Epidermal melanocyte (primary cell): ENCODE measurements around the gene LDLRAD4.
"Not testable (repeated sequence)": the region's sequence is repeated elsewhere in the genome, so short reads cannot be mapped to it uniquely, and the experiment has no call there.

Experiments
- DNase-seq: peaks from one replicate; pipeline ENCODE4 v3.0.0; 2011; ENCODE audit warnings: low spot score; ENCODE audit not compliant: insufficient read length

The LDLRAD4 gene

GRCh38 chr18:13332874-13333273 is 114.3 kb downstream of the LDLRAD4 start:
- DNase-seq, result no peak

- DNase-seq, result no peak
Observed at GRCh38 chr18:13335903-13336302, 117.3 kb downstream of the LDLRAD4 start.

- no peak for DNase-seq
Observed at GRCh38 chr18:13336841-13337240, 118.3 kb downstream of the LDLRAD4 start.

GRCh38 chr18:13337369-13337768 is 118.8 kb downstream of the LDLRAD4 start:
- DNase-seq, result no peak

- no peak for DNase-seq
Observed at GRCh38 chr18:13338318-13338717, 119.8 kb downstream of the LDLRAD4 start.

- no peak for DNase-seq
Observed at GRCh38 chr18:13339653-13340052, 121.1 kb downstream of the LDLRAD4 start.

- not testable (repeated sequence) for DNase-seq
Observed at GRCh38 chr18:13346449-13346848, 127.9 kb downstream of the LDLRAD4 start.

GRCh38 chr18:13353084-13353823 is 134.7 kb downstream of the LDLRAD4 start:
- DNase-seq, result no peak

- no peak for DNase-seq
Observed at GRCh38 chr18:13354402-13354801, 135.8 kb downstream of the LDLRAD4 start.

- DNase-seq, result no peak
Observed at GRCh38 chr18:13356032-13356431, 137.5 kb downstream of the LDLRAD4 start.

GRCh38 chr18:13357289-13357688 is 138.7 kb downstream of the LDLRAD4 start:
- no peak for DNase-seq

GRCh38 chr18:13359210-13359609 is 140.7 kb downstream of the LDLRAD4 start:
- no peak for DNase-seq

GRCh38 chr18:13361431-13361830 is 142.9 kb downstream of the LDLRAD4 start:
- DNase-seq, result no peak

- no peak for DNase-seq
Observed at GRCh38 chr18:13362051-13362450, 143.5 kb downstream of the LDLRAD4 start.

- DNase-seq, result no peak
Observed at GRCh38 chr18:13362607-13363006, 144.0 kb downstream of the LDLRAD4 start.

GRCh38 chr18:13363359-13363758 is 144.8 kb downstream of the LDLRAD4 start:
- no peak for DNase-seq

- DNase-seq, result no peak
Observed at GRCh38 chr18:13364721-13365205, 146.2 kb downstream of the LDLRAD4 start.

- no peak for DNase-seq
Observed at GRCh38 chr18:13366131-13366530, 147.6 kb downstream of the LDLRAD4 start.

GRCh38 chr18:13366541-13366940 is 148.0 kb downstream of the LDLRAD4 start:
- no peak for DNase-seq

- DNase-seq, result no peak
Observed at GRCh38 chr18:13366962-13367892, 148.7 kb downstream of the LDLRAD4 start.

GRCh38 chr18:13368080-13368813 is 149.7 kb downstream of the LDLRAD4 start:
- DNase-seq, result no peak

- DNase-seq, result no peak
Observed at GRCh38 chr18:13369353-13369752, 150.8 kb downstream of the LDLRAD4 start.
